K562 (cell line): Measurements from ENCODE around the gene FCRLA. TPM values are rescaled to one million over a fixed set of nuclear protein-coding genes. Genes with fewer than 3 reads are reported as not detected.

Experiments
- ARHGAP35 ChIP-seq: fragments of 450-650 bp; IDR thresholded peaks from 2 replicates; pipeline ENCODE4 v1.6.1; 2018; ENCODE audit not compliant: partially characterized antibody
- ASH1L ChIP-seq: fragments of 450-650 bp; IDR thresholded peaks from 2 replicates; pipeline ENCODE4 v1.6.1; 2018; ENCODE audit warnings: borderline replicate concordance, mild to moderate bottlenecking, low read depth; ENCODE audit not compliant: partially characterized antibody
- BCOR ChIP-seq: fragments of 450-650 bp; IDR thresholded peaks from 2 replicates; pipeline ENCODE4 v1.6.1; 2016
- BRD4 ChIP-seq: fragments of 200-600 bp; sonication (generic); IDR thresholded peaks from 2 replicates; pipeline ENCODE4 v1.6.1; 2017; ENCODE audit warnings: inconsistent platforms
- EHMT2 ChIP-seq: fragments of 450-650 bp; IDR thresholded peaks from 2 replicates; pipeline ENCODE4 v1.6.1; 2018; ENCODE audit warnings: antibody characterized with exemption
- ESRRB ChIP-seq: fragments of 250-450 bp; sonication (Bioruptor Pico); IDR thresholded peaks from 2 replicates; pipeline ENCODE4 v1.5.0; 2020; ENCODE audit warnings: mild to moderate bottlenecking, moderate library complexity, borderline replicate concordance
- FOXA3 ChIP-seq, 2 experiments: fragments of 450-650 bp in 1 of 2; sonication (generic) in 1 of 2; formaldehyde crosslinking; IDR thresholded peaks in 1 of 2; conservative IDR thresholded peaks in 1 of 2; 2 replicates each; pipeline versions ENCODE4 v1.4.0 to v1.8.0; 2020 to 2022; ENCODE audit warnings: mild to moderate bottlenecking in 2 of 2, missing genetic modification reagents in 1 of 2
- FOXM1 ChIP-seq, 2 experiments: fragments of 450-650 bp in 1 of 2; sonication (generic) in 1 of 2; formaldehyde crosslinking in 1 of 2; IDR thresholded peaks; 2 replicates each; pipeline versions ENCODE4 v1.6.1 to v1.9.0; 2017 to 2022; ENCODE audit warnings: low read depth in 2 of 2, mild to moderate bottlenecking in 2 of 2, missing genetic modification reagents in 1 of 2, moderate library complexity in 1 of 2
- HNRNPL ChIP-seq: fragments of 200-400 bp; formaldehyde crosslinking; IDR thresholded peaks from 2 replicates; pipeline ENCODE4 v1.6.1; 2017; ENCODE audit warnings: low read depth, mild to moderate bottlenecking, low read length
- ILF3 ChIP-seq: fragments of 450-650 bp; IDR thresholded peaks from 2 replicates; pipeline ENCODE4 v1.6.1; 2018; ENCODE audit warnings: antibody characterized with exemption, mild to moderate bottlenecking, moderate library complexity, borderline replicate concordance
- JUN ChIP-seq, 2 experiments: sonication (generic) in 1 of 2; formaldehyde crosslinking in 1 of 2; IDR thresholded peaks; 2 replicates each; pipeline versions ENCODE4 v1.6.1 to v1.8.0; 2012 to 2022; ENCODE audit warnings: borderline replicate concordance in 2 of 2, mild to moderate bottlenecking in 2 of 2, improper control_type of control experiment in 1 of 2, low read depth in 1 of 2, low read length in 1 of 2, missing genetic modification reagents in 1 of 2
- KAT7 ChIP-seq: sonication (generic); formaldehyde crosslinking; IDR thresholded peaks from 2 replicates; pipeline ENCODE4 v1.8.0; 2022; ENCODE audit warnings: missing genetic modification reagents, mild to moderate bottlenecking, borderline replicate concordance
- MAFF ChIP-seq: IDR thresholded peaks from 2 replicates; pipeline ENCODE4 v1.6.1; 2012; ENCODE audit warnings: low read length, improper control_type of control experiment
- NCOR1 ChIP-seq: fragments of 450-650 bp; IDR thresholded peaks from 2 replicates; pipeline ENCODE4 v1.6.1; 2016; ENCODE audit warnings: mild to moderate bottlenecking, moderate library complexity
- OTX1 ChIP-seq: fragments of 450-650 bp; formaldehyde crosslinking; IDR thresholded peaks from 2 replicates; pipeline ENCODE4 v1.4.0; 2022; ENCODE audit warnings: mild to moderate bottlenecking
- RAD51 ChIP-seq: fragments of 450-650 bp; IDR thresholded peaks from 2 replicates; pipeline ENCODE4 v1.7.1; 2016; ENCODE audit warnings: low read depth, mild to moderate bottlenecking, borderline replicate concordance
- SIN3A ChIP-seq, 2 experiments: fragments of 150-350 bp in 1 of 2; IDR thresholded peaks; 2 replicates each; pipeline ENCODE4 v1.6.1; 2011 to 2016; ENCODE audit warnings: borderline replicate concordance in 2 of 2, low read depth in 2 of 2, low read length in 2 of 2, mild to moderate bottlenecking in 2 of 2, moderate library complexity in 2 of 2; ENCODE audit not compliant: control insufficient read depth in 1 of 2
- SRF ChIP-seq, 2 experiments: fragments of 250-450, 450-650 bp in 1 of 2; sonication (Bioruptor Pico) in 1 of 2; sonication (generic) in 1 of 2; formaldehyde crosslinking; IDR thresholded peaks; 2 replicates each; pipeline versions ENCODE4 v1.5.0 to v1.5.1; 2020 to 2022; ENCODE audit warnings: mild to moderate bottlenecking in 1 of 2, missing genetic modification reagents in 1 of 2
- ZEB2 ChIP-seq: fragments of 450-650 bp; IDR thresholded peaks from 2 replicates; pipeline ENCODE4 v1.6.1; 2016
- ZNF197 ChIP-seq: fragments of 200-800 bp; sonication (Bioruptor generic); IDR thresholded peaks from 2 replicates; pipeline ENCODE4 v1.6.1; 2016; ENCODE audit warnings: low read depth, missing genetic modification characterization, missing compliant biosample characterization
- ZNF316 ChIP-seq: fragments of 450-650 bp; IDR thresholded peaks from 2 replicates; pipeline ENCODE4 v1.6.1; 2016
- ZNF436 ChIP-seq: fragments of 250-450, 450-650 bp; sonication (Bioruptor Pico); formaldehyde crosslinking; IDR thresholded peaks from 2 replicates; pipeline ENCODE4 v1.7.0; 2020; ENCODE audit warnings: mild to moderate bottlenecking
- ZNF785 ChIP-seq: fragments of 250-450 bp; sonication (Bioruptor Pico); IDR thresholded peaks from 2 replicates; pipeline ENCODE4 v1.4.0; 2020; ENCODE audit warnings: mild to moderate bottlenecking
- polyA plus RNA-seq, 8 experiments: library from polyadenylated mRNA; depleted of rRNA in 4 of 8; stranded (reverse) in 5 of 8; unstranded in 3 of 8; fragments of >200 nt; fragmentation: Nextera tagmentation in 2 of 8; fragmentation: Illumina TruSeq in 1 of 8; extraction: Ambion mirVana in 2 of 8; extraction: Trizol in 1 of 8; gene quantifications; 2 replicates each; pipeline versions ENCODE4 v1.2.1 to v1.2.3, GENCODE V29; 2011 to 2014; ENCODE audit warnings: inconsistent platforms in 1 of 8, missing spikeins in 1 of 8
- total RNA-seq, 7 experiments: library from RNA; depleted of rRNA in 6 of 7; stranded (reverse); fragments of >200 nt in 6 of 7; fragmentation: Illumina TruSeq in 2 of 7; extraction: Trizol in 2 of 7; gene quantifications; 2 replicates each; pipeline versions ENCODE4 v1.2.1 to v1.2.3, GENCODE V29; 2011 to 2021; ENCODE audit warnings: low replicate concordance in 1 of 7
- TF ChIP-seq, protein P1 (sequence below), 2 experiments: IDR thresholded peaks; 2 replicates each; pipeline ENCODE4 v1.6.1; 2012; ENCODE audit warnings: improper control_type of control experiment in 2 of 2, low read depth in 2 of 2, low read length in 2 of 2, borderline replicate concordance in 1 of 2
- TF ChIP-seq, protein P2 (sequence below): fragments of 450-650 bp; formaldehyde crosslinking; IDR thresholded peaks from 2 replicates; pipeline ENCODE4 v1.4.0; 2020; ENCODE audit warnings: mild to moderate bottlenecking, moderate library complexity

FCRLA gene
- total and polyA plus RNA-seq, 9 of the 15 experiments (the other 6 are each of a cell fraction or from before 2014, with no cell fraction given) = 0.09 to 0.84 (median 0.44) TPM

DNA sequence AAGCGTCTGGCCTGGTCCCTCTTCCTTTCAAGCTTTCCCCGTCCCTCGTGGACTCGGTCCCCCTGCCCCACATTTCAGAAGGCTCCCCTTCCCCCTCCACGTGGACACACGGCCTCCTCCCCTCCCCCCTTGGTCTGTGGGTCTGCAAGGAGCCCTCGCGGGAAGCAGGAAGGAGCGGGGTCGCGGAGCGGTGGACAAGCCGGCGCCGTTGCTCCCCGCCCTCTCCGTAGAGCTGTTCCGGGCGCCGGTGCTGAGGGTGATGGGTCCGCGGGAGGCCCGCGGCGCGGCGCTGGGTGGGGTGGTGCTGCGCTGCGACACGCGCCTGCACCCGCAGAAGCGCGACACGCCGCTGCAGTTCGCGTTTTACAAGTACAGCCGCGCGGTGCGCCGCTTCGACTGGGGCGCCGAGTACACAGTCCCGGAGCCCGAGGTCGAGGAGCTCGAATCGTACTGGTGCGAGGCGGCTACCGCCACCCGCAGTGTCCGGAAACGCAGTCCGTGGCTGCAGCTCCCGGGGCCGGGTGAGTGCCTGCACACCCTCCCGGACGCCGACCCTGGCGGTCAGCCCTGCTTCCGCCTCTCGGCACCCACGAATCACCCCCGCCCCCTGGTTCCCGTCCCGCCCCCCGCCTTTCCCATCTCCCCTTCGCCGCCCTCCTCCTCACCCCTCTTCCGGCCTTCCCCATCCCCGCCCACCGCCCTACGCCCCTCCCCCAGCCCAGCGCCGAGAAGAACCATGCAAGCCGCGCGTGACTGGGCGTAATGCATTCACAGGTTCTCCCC, 19.6 kb downstream of the FCRLA start (continued):
- TF ChIP-seq, protein P1, sequence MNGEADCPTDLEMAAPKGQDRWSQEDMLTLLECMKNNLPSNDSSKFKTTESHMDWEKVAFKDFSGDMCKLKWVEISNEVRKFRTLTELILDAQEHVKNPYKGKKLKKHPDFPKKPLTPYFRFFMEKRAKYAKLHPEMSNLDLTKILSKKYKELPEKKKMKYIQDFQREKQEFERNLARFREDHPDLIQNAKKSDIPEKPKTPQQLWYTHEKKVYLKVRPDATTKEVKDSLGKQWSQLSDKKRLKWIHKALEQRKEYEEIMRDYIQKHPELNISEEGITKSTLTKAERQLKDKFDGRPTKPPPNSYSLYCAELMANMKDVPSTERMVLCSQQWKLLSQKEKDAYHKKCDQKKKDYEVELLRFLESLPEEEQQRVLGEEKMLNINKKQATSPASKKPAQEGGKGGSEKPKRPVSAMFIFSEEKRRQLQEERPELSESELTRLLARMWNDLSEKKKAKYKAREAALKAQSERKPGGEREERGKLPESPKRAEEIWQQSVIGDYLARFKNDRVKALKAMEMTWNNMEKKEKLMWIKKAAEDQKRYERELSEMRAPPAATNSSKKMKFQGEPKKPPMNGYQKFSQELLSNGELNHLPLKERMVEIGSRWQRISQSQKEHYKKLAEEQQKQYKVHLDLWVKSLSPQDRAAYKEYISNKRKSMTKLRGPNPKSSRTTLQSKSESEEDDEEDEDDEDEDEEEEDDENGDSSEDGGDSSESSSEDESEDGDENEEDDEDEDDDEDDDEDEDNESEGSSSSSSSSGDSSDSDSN (IDR thresholded peaks at IDR 0.05; ENCODE audit: borderline replicate concordance in 1 of 2, low read depth in 2 of 2, low read length in 2 of 2) = peak; percentile 56 to 77; a peak in 2 of 4 replicates
- TF ChIP-seq ZEB2 (no peak), ESRRB (CRISPR knock-in tag) (no peak), EHMT2 (no peak), ARHGAP35 (peak; percentile 15), OTX1 (no peak), ZNF316 (no peak; the same call in 1 of the 2 replicates), SIN3A (IDR thresholded peaks at IDR 0.05; ENCODE audit: borderline replicate concordance in 2 of 2, control insufficient read depth in 1 of 2, low read depth in 2 of 2, low read length in 2 of 2) (peak; percentile 19 to 60; a peak in 1 of 4 replicates), KAT7 (CRISPR knock-in tag) (peak; percentile 55; the same call in 1 of the 2 replicates), ASH1L (no peak), ZNF436 (no peak), FOXM1 (IDR thresholded peaks at IDR 0.05; ENCODE audit: low read depth) (no peak), FOXM1 (CRISPR knock-in tag; IDR thresholded peaks at IDR 0.05; ENCODE audit: low read depth) (0 out of 2 replicates have a peak, but pooled peaks have one; percentile 51), HNRNPL (0 out of 2 replicates have a peak, but pooled peaks have one; percentile 47), JUN (IDR thresholded peaks at IDR 0.05; ENCODE audit: borderline replicate concordance, low read depth, low read length) (no peak), JUN (CRISPR knock-in tag; IDR thresholded peaks at IDR 0.05; ENCODE audit: borderline replicate concordance) (peak; percentile 72; the same call in 1 of the 2 replicates), ZNF197 (CRISPR knock-in tag) (no peak), ILF3 (no peak; the same call in 1 of the 2 replicates), SRF (CRISPR knock-in tag; IDR thresholded peaks at IDR 0.05) (no peak), MAFF (no peak), BRD4 (no peak), RAD51 (no peak), BCOR (no peak; the same call in 1 of the 2 replicates), FOXA3 (CRISPR knock-in tag; conservative IDR thresholded peaks at IDR 0.05 in 1 of 2, IDR thresholded peaks at IDR 0.05 in 1 of 2) (no peak; a peak in 1 of 4 replicates), ZNF785 (no peak), NCOR1 (0 out of 2 replicates have a peak, but pooled peaks have one; percentile 10)
- TF ChIP-seq, protein P2, sequence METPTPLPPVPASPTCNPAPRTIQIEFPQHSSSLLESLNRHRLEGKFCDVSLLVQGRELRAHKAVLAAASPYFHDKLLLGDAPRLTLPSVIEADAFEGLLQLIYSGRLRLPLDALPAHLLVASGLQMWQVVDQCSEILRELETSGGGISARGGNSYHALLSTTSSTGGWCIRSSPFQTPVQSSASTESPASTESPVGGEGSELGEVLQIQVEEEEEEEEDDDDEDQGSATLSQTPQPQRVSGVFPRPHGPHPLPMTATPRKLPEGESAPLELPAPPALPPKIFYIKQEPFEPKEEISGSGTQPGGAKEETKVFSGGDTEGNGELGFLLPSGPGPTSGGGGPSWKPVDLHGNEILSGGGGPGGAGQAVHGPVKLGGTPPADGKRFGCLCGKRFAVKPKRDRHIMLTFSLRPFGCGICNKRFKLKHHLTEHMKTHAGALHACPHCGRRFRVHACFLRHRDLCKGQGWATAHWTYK (CRISPR knock-in tag) = peak; percentile 58; the same call in 1 of the 2 replicates
